WI38 (cell line): Measurements from ENCODE around the gene DSCAML1.

ENCODE experiments used
- H3K4me3 ChIP-seq: 2 replicates; pipeline ENCODE4 v1.5.1; 2011; ENCODE audit warnings: low read depth, mild to moderate bottlenecking, control low read depth, low read length
- TF ChIP-seq, protein P1 (sequence below): IDR thresholded peaks from 2 replicates; pipeline ENCODE4 v1.5.1; 2012; ENCODE audit warnings: low read depth, mild to moderate bottlenecking, control low read depth, low read length

Gene DSCAML1

DNA sequence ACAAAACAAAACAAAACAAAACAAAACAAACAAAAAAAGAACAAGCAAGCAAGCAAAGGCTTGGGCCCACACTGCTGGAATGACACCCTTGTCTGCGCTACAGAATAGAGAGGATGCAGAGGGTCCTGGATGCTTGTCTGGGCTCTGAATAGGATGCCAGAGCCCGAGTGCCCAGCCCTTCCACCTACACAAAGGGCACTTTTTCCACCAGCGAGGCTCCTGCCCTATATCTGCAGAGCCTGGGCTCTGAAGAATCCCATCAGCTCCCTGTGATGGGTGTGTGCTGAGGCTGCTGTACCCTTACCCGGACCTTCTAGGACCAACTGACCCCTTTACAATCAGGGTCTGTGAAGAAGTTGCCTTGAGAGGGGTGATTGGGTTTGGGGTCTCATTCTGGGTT lies 221.2 kb downstream of the DSCAML1 start:
- TF ChIP-seq, protein P1, sequence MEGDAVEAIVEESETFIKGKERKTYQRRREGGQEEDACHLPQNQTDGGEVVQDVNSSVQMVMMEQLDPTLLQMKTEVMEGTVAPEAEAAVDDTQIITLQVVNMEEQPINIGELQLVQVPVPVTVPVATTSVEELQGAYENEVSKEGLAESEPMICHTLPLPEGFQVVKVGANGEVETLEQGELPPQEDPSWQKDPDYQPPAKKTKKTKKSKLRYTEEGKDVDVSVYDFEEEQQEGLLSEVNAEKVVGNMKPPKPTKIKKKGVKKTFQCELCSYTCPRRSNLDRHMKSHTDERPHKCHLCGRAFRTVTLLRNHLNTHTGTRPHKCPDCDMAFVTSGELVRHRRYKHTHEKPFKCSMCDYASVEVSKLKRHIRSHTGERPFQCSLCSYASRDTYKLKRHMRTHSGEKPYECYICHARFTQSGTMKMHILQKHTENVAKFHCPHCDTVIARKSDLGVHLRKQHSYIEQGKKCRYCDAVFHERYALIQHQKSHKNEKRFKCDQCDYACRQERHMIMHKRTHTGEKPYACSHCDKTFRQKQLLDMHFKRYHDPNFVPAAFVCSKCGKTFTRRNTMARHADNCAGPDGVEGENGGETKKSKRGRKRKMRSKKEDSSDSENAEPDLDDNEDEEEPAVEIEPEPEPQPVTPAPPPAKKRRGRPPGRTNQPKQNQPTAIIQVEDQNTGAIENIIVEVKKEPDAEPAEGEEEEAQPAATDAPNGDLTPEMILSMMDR: no peak
- no peak overlapping the region for H3K4me3 ChIP-seq

DNA sequence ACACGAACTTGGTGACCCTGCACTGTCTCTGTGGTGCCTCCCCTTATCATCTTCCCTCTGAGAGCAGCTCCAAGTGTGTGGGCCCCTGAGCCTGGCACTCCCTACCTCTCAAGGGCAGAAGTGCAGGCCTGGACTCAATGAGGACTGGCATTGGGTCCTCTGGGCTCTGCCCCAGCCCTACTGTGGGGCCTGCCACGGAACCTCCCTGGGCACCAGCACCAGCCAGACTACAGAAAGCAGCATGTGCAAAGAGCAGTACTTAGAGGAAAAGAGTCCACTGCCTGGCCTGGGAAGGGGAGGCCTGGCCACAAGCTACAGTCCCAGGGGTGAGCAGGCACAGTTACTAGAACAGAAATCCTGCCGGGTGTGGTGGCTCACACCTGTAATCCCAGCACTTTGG lies 222.5 kb downstream of the DSCAML1 start:
- no peak overlapping the region for H3K4me3 ChIP-seq

DNA sequence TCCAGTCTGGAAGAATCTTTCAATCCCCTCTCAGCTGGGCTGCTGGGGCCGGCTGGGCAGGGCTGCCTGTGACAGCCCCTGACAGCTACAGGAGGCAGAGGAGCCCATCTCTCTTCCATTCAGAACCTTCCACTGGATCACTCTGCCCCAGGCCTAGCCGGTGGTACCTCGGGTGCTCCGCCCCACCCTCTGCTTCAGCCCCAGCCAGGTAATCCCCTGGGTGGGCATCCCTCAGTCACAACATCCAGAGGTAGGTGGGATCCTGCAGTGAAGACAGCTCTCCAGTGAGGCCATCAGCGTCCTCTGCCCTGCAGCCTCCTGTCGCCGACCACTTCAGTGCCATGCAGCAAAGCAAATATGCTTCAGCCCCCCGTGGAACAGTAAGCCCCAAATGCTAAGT lies 223.7 kb downstream of the DSCAML1 start:
- TF ChIP-seq, protein P1: no peak

More for the DNA sequence above, 222.5 kb downstream of the DSCAML1 start:
- TF ChIP-seq, protein P1: no peak

DNA sequence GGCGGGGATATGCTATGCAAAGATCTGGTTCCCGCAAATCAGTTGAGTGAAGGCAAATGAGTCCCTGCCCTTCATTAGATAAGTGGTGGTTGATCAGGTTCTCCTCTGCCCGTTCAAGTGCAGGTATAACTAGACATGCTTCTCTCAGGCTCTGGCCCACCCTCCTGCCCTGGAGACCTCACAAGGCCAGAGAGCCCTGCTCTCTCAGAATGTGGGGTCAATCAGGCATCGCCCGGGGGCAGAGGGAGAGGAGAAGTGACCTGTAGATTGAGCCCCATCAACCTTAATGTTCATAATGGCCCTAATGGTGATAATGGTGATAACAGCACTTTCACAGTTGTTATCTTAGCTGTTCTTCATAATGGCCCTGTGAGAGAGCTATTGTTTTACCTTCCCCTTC lies 224.3 kb downstream of the DSCAML1 start:
- TF ChIP-seq, protein P1: no peak
- H3K4me3 ChIP-seq: no peak overlapping the region

More for the DNA sequence above, 223.7 kb downstream of the DSCAML1 start:
- no peak overlapping the region for H3K4me3 ChIP-seq

DNA sequence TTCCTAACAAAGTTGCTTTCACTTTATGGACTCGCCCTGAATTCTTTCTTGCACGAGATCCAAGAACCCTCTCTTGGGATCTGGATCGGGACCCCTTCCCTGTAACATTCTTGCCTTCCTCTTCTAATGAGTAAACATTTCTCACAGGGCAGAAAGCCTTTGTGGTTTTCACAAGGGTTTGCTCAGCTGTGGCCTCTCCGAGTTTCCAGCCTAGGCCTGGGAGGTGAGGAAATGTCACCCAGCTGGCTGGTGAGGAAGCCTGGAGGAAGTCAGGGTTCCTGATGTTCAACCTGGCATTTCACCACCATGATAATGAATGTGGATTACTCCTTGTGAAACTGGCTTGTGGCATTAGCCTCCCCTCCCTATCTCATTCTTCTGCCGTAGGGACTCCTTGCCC lies 224.9 kb downstream of the DSCAML1 start:
- H3K4me3 ChIP-seq: no peak overlapping the region
- TF ChIP-seq, protein P1: no peak

DNA sequence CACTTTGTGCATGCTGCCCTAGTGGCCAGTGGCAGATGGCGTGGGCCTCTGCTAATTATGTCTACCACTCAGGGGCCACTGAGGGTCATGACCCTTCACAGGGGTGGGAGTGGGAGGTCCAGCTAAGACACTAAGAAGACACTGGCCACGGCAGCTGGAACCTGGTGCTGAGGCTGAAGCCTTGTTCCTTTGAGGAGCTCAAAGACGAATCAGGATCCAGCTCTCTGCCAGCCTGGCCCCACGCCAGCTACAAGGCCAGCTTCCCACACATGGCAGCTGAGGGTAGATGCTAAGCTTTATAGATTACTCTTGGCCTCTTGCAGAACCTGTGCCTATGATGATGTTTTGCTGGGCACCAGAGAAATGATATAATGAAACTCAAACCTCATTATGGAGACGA lies 226.3 kb downstream of the DSCAML1 start:
- H3K4me3 ChIP-seq: no peak overlapping the region
- TF ChIP-seq, protein P1: no peak

DNA sequence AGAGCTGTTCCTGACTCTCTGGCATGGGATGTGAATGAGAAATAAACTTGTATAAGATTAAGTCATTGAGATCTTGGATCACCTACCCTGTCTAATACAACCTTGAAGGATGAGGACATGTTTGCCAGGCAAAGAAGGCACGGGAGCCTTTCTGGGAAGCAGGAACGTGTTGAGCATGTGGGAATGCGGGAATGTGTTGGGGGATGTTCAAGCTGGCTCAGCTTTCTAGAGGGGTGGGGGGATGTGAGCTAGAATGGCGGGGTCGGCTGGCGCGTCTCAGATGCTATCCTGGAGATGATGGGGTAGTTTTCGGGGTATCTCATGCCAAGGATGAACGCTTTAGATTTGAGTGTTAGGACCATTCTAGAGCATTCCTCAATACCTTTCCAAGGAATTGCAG lies 227.1 kb downstream of the DSCAML1 start:
- H3K4me3 ChIP-seq: no peak overlapping the region
- TF ChIP-seq, protein P1: no peak
